ENCODE results near the gene ZNF805. TPM values are rescaled to one million over a fixed set of nuclear protein-coding genes. Genes with fewer than 3 reads are reported as not detected.

The ZNF805 gene
- total RNA-seq, 2 donors from 2014 or later = 6.2 to 11.4 TPM

DNA sequence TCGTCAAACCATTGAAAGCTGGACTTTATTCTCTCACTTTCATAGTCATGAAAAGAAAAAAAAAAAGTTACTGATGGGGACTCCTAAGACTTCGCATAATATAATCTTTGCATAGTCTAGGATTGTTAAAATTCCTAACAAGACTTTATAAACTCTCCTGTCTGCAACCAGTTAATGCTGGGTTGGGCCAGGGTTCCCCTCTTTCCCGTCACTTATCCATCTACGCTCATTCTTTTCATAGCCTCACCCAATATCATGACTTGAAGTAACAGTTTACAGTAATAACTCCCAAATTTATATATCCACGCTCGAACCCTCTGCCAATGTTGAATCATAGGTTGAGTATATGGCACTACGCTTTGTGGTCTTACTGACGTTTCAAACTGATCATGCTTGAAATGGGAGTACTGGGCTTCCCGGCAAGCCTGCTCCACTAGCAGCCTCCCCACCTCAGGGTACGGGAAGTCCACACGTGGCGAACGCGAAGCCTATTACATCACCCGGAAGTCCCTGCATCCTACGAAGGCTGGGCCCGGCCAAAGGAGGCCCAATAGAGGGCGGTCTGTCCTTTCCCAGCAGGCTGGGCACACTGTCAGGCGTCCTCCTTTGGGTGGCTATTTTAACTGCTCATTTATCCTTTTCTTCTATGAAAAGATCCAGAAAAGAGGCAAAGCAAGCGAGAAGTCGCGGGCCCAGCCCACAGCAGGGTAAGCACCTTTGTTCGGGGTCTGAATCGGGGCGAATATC lies 39.2 kb downstream of the ZNF805 start:
- H3K9ac ChIP-seq (ENCODE audit: low read depth in 2 of 2, low read length in 2 of 2) = peak overlapping the region; percentile 93 to 99
- intact Hi-C loops (cut with DNase I) = loop anchor here (5.0 kb wide), 1 partner anchor 37 kb away; the partner anchor contains the start of gene ZNF805
- H3K27me3 ChIP-seq = no peaks in the 10 kb centered on the region
- peak overlapping the region; percentile 96 for H3K27ac ChIP-seq
- no peaks in the 10 kb centered on the region for H3K9me3 ChIP-seq
- H3K4me3 ChIP-seq = peak overlapping the region; percentile 93
- peak; percentile 91 for DNase-seq
- no peak for TF ChIP-seq CTCF (IDR thresholded peaks at IDR 0.05)
- H3K4me1 ChIP-seq = peaks cover 8% of the 10 kb centered on the region
- H3K36me3 ChIP-seq = no peaks in the 10 kb centered on the region

- intact Hi-C loops (cut with DNase I) = loop anchor here (5.0 kb wide), 1 partner anchor 38 kb away; the partner anchor contains the start of gene ZNF805
- TF ChIP-seq CTCF (IDR thresholded peaks at IDR 0.05) = no peak
- Histone ChIP-seq H3K4me3 (peak within 1 kb of the TSS; percentile 93), H3K27me3 (no peaks in the 10 kb centered on the region), H3K27ac (peak within 1 kb of the TSS; percentile 96), H3K36me3 (peaks cover 6% of the 10 kb centered on the region), H3K9ac (ENCODE audit: low read depth in 2 of 2, low read length in 2 of 2) (peak within 1 kb of the TSS; percentile 93 to 99), H3K4me1 (peaks cover 8% of the 10 kb centered on the region), H3K9me3 (no peaks in the 10 kb centered on the region)
- peak; percentile 97 for DNase-seq
These were observed 39.9 kb downstream of the ZNF805 start, which contains the start of gene ZNF460 for GRCh38 chr19:57280165-57280961. Gene ZNF460, plus strand, starts transcription at chr19:57280485. Its CDS starts 322 bp downstream, at chr19:57280807.

GRCh38 chr19:57280962-57281400 lies 40.5 kb downstream of the ZNF805 start:
- H3K4me3 ChIP-seq = peak overlapping the region; percentile 93
- peak overlapping the region; percentile 93 to 99 for H3K9ac ChIP-seq (ENCODE audit: low read depth in 2 of 2, low read length in 2 of 2)
- no peaks in the 10 kb centered on the region for H3K27me3 ChIP-seq
- peaks cover 11% of the 10 kb centered on the region for H3K36me3 ChIP-seq
- no peak for TF ChIP-seq CTCF (IDR thresholded peaks at IDR 0.05)
- H3K4me1 ChIP-seq = peaks cover 8% of the 10 kb centered on the region
- DNase-seq = no peak
- intact Hi-C loops (cut with DNase I) = loop anchor here (5.0 kb wide), 1 partner anchor 39 kb away; the partner anchor contains the start of gene ZNF805
- peak overlapping the region; percentile 96 for H3K27ac ChIP-seq
- H3K9me3 ChIP-seq = no peaks in the 10 kb centered on the region

DNA sequence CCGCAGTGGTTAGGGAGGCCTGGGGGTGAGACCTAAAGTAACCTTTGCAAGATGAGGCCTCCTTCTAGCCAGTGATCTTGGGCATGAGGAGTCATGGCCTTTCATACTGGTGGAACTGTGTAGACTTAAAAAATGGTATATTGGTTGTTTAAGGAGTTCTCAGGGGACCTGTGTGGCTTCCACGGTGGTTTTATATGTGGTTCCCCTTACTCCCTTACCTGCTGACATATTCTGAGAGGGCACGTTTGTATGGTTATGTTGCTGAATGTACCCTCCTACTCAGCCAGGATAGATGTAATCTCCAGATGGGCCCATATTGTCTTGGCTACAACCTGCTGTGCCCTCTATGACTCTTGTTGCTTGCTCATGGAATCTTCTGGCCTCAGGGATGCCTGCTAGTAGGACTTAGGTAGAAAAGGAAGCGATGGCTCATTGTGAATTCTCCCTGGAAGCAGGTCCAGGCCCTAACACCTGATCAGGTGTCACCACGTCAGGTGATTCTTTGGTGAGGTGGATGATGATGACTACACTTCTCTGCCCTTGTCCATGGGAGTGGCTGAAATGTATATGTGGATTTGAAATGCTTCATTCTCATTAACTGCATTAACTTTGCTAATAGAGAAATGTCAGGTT lies 41.7 kb downstream of the ZNF805 start:
- Histone ChIP-seq H3K9ac (ENCODE audit: low read depth in 2 of 2, low read length in 2 of 2) (no peak overlapping the region), H3K27me3 (no peaks in the 10 kb centered on the region), H3K27ac (no peak overlapping the region), H3K36me3 (peaks cover 17% of the 10 kb centered on the region), H3K4me1 (peaks cover 8% of the 10 kb centered on the region), H3K4me3 (no peak overlapping the region), H3K9me3 (no peaks in the 10 kb centered on the region)
- no peak for TF ChIP-seq CTCF (IDR thresholded peaks at IDR 0.05)
- intact Hi-C loops (cut with DNase I) = loop anchor here (5.0 kb wide), 1 partner anchor 40 kb away; the partner anchor contains the start of gene ZNF805
- no peak for DNase-seq

- no peak overlapping the region for H3K9ac ChIP-seq (ENCODE audit: low read depth in 2 of 2, low read length in 2 of 2)
- no peak for DNase-seq
- no peaks in the 10 kb centered on the region for H3K4me1 ChIP-seq
- no peak overlapping the region for H3K27ac ChIP-seq
- H3K36me3 ChIP-seq = peaks cover 64% of the 10 kb centered on the region
- H3K27me3 ChIP-seq = no peaks in the 10 kb centered on the region
- H3K4me3 ChIP-seq = no peak overlapping the region
- H3K9me3 ChIP-seq = peaks cover 6% of the 10 kb centered on the region
- TF ChIP-seq CTCF (IDR thresholded peaks at IDR 0.05) = no peak
- intact Hi-C loops (cut with DNase I) = no loop called here
These were observed 47.9 kb downstream of the ZNF805 start for GRCh38 chr19:57288373-57288772.

All from colonic mucosa (tissue), 4 donors.